H9 (cell line): ENCODE data around the gene ACACB. TPM values are rescaled to one million over a fixed set of nuclear protein-coding genes. Genes with fewer than 3 reads are reported as not detected.
A peak's percentile ranks its signal among the peaks of the same experiment; 100 is the strongest.

ENCODE experiments used
- DNase-seq: peaks from one replicate; pipeline ENCODE4 v3.0.0-alpha.2; 2017
- H2AFZ ChIP-seq: one replicate; pipeline ENCODE4 v1.6.1; 2013; ENCODE audit warnings: mild to moderate bottlenecking, low read length, control low read depth, moderate library complexity
- H2AK5ac ChIP-seq: 2 replicates; pipeline ENCODE4 v1.6.1; 2013; ENCODE audit warnings: low read length, control low read depth, mixed read lengths; ENCODE audit not compliant: insufficient read length
- H2BK120ac ChIP-seq: one replicate; pipeline ENCODE4 v1.6.1; 2013; ENCODE audit warnings: low read depth, mild to moderate bottlenecking, low read length, control low read depth, inconsistent platforms; ENCODE audit not compliant: poor library complexity, severe bottlenecking
- H2BK12ac ChIP-seq: 2 replicates; pipeline ENCODE4 v1.6.1; 2013; ENCODE audit warnings: low read length, control low read depth, mixed read lengths, low read depth; ENCODE audit not compliant: insufficient read length
- H2BK15ac ChIP-seq: 2 replicates; pipeline ENCODE4 v1.6.1; 2013; ENCODE audit warnings: low read depth, low read length, control low read depth
- H2BK20ac ChIP-seq: one replicate; pipeline ENCODE4 v1.6.1; 2013; ENCODE audit warnings: low read depth, mild to moderate bottlenecking, low read length, control low read depth, inconsistent platforms; ENCODE audit not compliant: poor library complexity, severe bottlenecking
- H2BK5ac ChIP-seq: 2 replicates; pipeline ENCODE4 v1.6.1; 2013; ENCODE audit warnings: low read length, control low read depth, mixed read lengths; ENCODE audit not compliant: insufficient read length
- H3K14ac ChIP-seq: 2 replicates; pipeline ENCODE4 v1.6.1; 2013; ENCODE audit warnings: low read length, control low read depth; ENCODE audit not compliant: insufficient read depth
- H3K18ac ChIP-seq: 2 replicates; pipeline ENCODE4 v1.6.1; 2013; ENCODE audit warnings: low read depth, mild to moderate bottlenecking, mixed read lengths, low read length, control low read depth; ENCODE audit not compliant: insufficient read length
- H3K23ac ChIP-seq: 2 replicates; pipeline ENCODE4 v1.6.1; 2013; ENCODE audit warnings: low read length, control low read depth, mixed read lengths, low read depth; ENCODE audit not compliant: insufficient read length
- H3K23me2 ChIP-seq: 2 replicates; pipeline ENCODE4 v1.6.1; 2013; ENCODE audit warnings: low read depth, mild to moderate bottlenecking, mixed read lengths, low read length, control low read depth; ENCODE audit not compliant: insufficient read length, poor library complexity, severe bottlenecking
- H3K27ac ChIP-seq: 2 replicates; pipeline ENCODE4 v1.5.1; 2013; ENCODE audit warnings: low read length, control low read depth, mixed read lengths, low read depth; ENCODE audit not compliant: insufficient read length
- H3K27me3 ChIP-seq: 2 replicates; pipeline ENCODE4 v1.6.1; 2013; ENCODE audit warnings: low read length, control low read depth, inconsistent platforms; ENCODE audit not compliant: insufficient read depth
- H3K4ac ChIP-seq: 2 replicates; pipeline ENCODE4 v1.6.1; 2013; ENCODE audit warnings: low read depth, mild to moderate bottlenecking, control low read depth, inconsistent platforms, low read length, moderate library complexity
- H3K4me1 ChIP-seq: 2 replicates; pipeline ENCODE4 v1.6.1; 2013; ENCODE audit warnings: low read length, control low read depth, inconsistent platforms; ENCODE audit not compliant: insufficient read depth
- H3K4me2 ChIP-seq: 2 replicates; pipeline ENCODE4 v1.6.1; 2013; ENCODE audit warnings: low read length, control low read depth, mixed read lengths; ENCODE audit not compliant: insufficient read length, insufficient read depth
- H3K56ac ChIP-seq: 2 replicates; pipeline ENCODE4 v1.6.1; 2013; ENCODE audit warnings: low read depth, mild to moderate bottlenecking, mixed read lengths, low read length, control low read depth; ENCODE audit not compliant: insufficient read length
- H3K79me1 ChIP-seq: 2 replicates; pipeline ENCODE4 v1.6.1; 2013; ENCODE audit warnings: low read depth, mild to moderate bottlenecking, moderate library complexity, low read length, control low read depth, inconsistent platforms; ENCODE audit not compliant: insufficient read depth, poor library complexity, severe bottlenecking
- H3K79me2 ChIP-seq: 2 replicates; pipeline ENCODE4 v1.6.1; 2013; ENCODE audit warnings: low read length, control low read depth, inconsistent platforms; ENCODE audit not compliant: insufficient read depth
- H3K9ac ChIP-seq: 2 replicates; pipeline ENCODE4 v1.6.1; 2013; ENCODE audit warnings: low read length, control low read depth, mixed read lengths; ENCODE audit not compliant: insufficient read length; ENCODE audit errors: extremely low read depth
- H3K9me3 ChIP-seq: one replicate; pipeline ENCODE4 v1.6.1; 2013; ENCODE audit warnings: low read depth, low read length, inconsistent platforms; ENCODE audit not compliant: control insufficient read depth
- H3T11ph ChIP-seq: one replicate; pipeline ENCODE4 v1.6.1; 2013; ENCODE audit warnings: mild to moderate bottlenecking, low read length, control low read depth, inconsistent platforms
- H4K20me1 ChIP-seq: one replicate; pipeline ENCODE4 v1.6.1; 2013; ENCODE audit not compliant: control insufficient read depth, insufficient read length, insufficient read depth
- H4K5ac ChIP-seq: 2 replicates; pipeline ENCODE4 v1.6.1; 2013; ENCODE audit warnings: low read depth, mild to moderate bottlenecking, mixed read lengths, low read length, control low read depth; ENCODE audit not compliant: insufficient read length
- H4K8ac ChIP-seq: replicated peaks from 2 replicates; pipeline ENCODE4 v1.6.1; 2013; ENCODE audit warnings: low read length, control low read depth, mixed read lengths, low read depth; ENCODE audit not compliant: insufficient read length
- H4K91ac ChIP-seq: 2 replicates; pipeline ENCODE4 v1.6.1; 2013; ENCODE audit warnings: low read depth, mild to moderate bottlenecking, moderate library complexity, mixed read lengths, low read length, control low read depth; ENCODE audit not compliant: insufficient read length
- H3K27ac Mint-ChIP-seq, 3 experiments: 2 replicates in 2 of 3; 3 replicates in 1 of 3; pipeline ENCODE4 v1.8.0; 2020 to 2021; ENCODE audit warnings: mixed read lengths in 3 of 3, mild to moderate bottlenecking in 1 of 3, moderate library complexity in 1 of 3
- H3K27me3 Mint-ChIP-seq: 2 replicates; pipeline ENCODE4 v1.8.0; 2021; ENCODE audit warnings: low read depth, mild to moderate bottlenecking, moderate library complexity, mixed read lengths
- H3K36me3 Mint-ChIP-seq, 3 experiments: 2 replicates in 2 of 3; 3 replicates in 1 of 3; pipeline ENCODE4 v1.8.0; 2020 to 2021; ENCODE audit warnings: low read depth in 3 of 3, mixed read lengths in 3 of 3; ENCODE audit not compliant: insufficient read depth in 1 of 3
- H3K4me1 Mint-ChIP-seq, 2 experiments: 2 replicates each; pipeline ENCODE4 v1.8.0; 2020; ENCODE audit warnings: mixed read lengths in 2 of 2
- H3K4me3 Mint-ChIP-seq, 2 experiments: 2 replicates in 1 of 2; 3 replicates in 1 of 2; pipeline ENCODE4 v1.8.0; 2020 to 2021; ENCODE audit warnings: mild to moderate bottlenecking in 2 of 2, mixed read lengths in 2 of 2, moderate library complexity in 1 of 2
- H3K9me3 Mint-ChIP-seq, 2 experiments: 2 replicates in 1 of 2; 3 replicates in 1 of 2; pipeline ENCODE4 v1.8.0; 2020; ENCODE audit warnings: mild to moderate bottlenecking in 2 of 2, mixed read lengths in 2 of 2, moderate library complexity in 1 of 2
- CTCF ChIP-seq: fragments of 200-600 bp; sonication (generic); conservative IDR thresholded peaks from 3 replicates; pipeline ENCODE4 v1.8.0; 2021; ENCODE audit warnings: antibody characterized with exemption, mild to moderate bottlenecking
- WGBS: extraction: QIAGEN DNeasy Blood & Tissue Kit; methylation state at CpG from one replicate; pipeline ENCODE4 v1.1.7; 2013; ENCODE audit warnings: missing lambda C conversion rate, low lambda C conversion rate, mixed read lengths; ENCODE audit not compliant: insufficient read length; ENCODE audit errors: extremely low coverage; 5-methylcytosine and 5-hydroxymethylcytosine counted together
- total RNA-seq: library from RNA; stranded (reverse); gene quantifications from 2 replicates; pipeline ENCODE4 v1.2.1, GENCODE V29; 2021

Gene ACACB
- total RNA-seq, 1 experiment from 2014 or later: 14.2 TPM

- Histone ChIP-seq H2BK12ac (no peak overlapping the region), H3K4me2 (no peak overlapping the region), H3K14ac (no peak overlapping the region), H4K91ac (no peak overlapping the region), H3K18ac (no peak overlapping the region), H3K4ac (no peak overlapping the region), H2BK120ac (no peak overlapping the region), H3K27ac (no peak overlapping the region), H3K27me3 (no peaks in the 10 kb centered on the region), H3K79me1 (no peaks in the 10 kb centered on the region), H4K8ac (no peak overlapping the region), H3K4me1 (no peaks in the 10 kb centered on the region; the same call in 1 of the 2 replicates), H3K9me3 (no peaks in the 10 kb centered on the region), H3T11ph (no peak overlapping the region), H2BK5ac (no peak overlapping the region), H3K79me2 (no peaks in the 10 kb centered on the region), H2AFZ (no peak overlapping the region), H2BK20ac (no peak overlapping the region), H3K23ac (no peak overlapping the region), H4K20me1 (no peaks in the 10 kb centered on the region), H3K56ac (no peak overlapping the region), H4K5ac (no peak overlapping the region), H3K9ac (no peak overlapping the region), H2AK5ac (no peak overlapping the region), H2BK15ac (no peak overlapping the region), H3K23me2 (peaks cover 1% of the 10 kb centered on the region)
- H3K27ac Mint-ChIP-seq: peak overlapping the region in 1 of 3 experiments; percentile 62; a peak in 1 of 7 replicates
- H3K36me3 Mint-ChIP-seq: no peaks in the 10 kb centered on the region; a peak in 1 of 7 replicates
- H3K4me1 Mint-ChIP-seq: peaks cover 14 to 20% of the 10 kb centered on the region in 2 experiments
- no peak for DNase-seq
- H3K27me3 Mint-ChIP-seq: peaks cover 12% of the 10 kb centered on the region
- H3K9me3 Mint-ChIP-seq: no peaks in the 10 kb centered on the region; a peak in 1 of 5 replicates
- WGBS: no CpG with 5 or more reads among the region's 5 CpGs
- no peak for TF ChIP-seq CTCF
- H3K4me3 Mint-ChIP-seq: no peak overlapping the region
Observed at GRCh38 chr12:109276160-109276559, 159.8 kb downstream of the ACACB start.
